ENCODE measurements around the gene GAREM2.

DNA sequence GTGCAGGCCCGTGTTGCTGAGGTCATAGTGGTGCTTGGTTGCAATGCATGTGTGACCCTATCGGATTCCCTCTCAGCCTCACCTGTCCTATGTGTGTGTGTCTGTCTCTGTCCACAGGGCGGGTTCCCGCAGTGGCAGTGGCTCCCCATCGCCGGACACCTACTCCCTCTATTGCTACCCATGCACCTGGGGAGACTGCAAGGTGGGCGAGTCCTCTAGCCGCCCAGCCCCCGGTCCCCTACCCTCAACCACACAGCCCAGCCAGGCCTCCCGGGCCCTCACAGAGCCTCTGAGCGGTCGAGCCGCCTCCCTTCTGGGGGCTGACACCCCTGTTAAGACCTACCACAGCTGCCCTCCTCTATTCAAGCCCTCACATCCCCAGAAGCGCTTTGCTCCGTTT lies 14.2 kb downstream of the GAREM2 start:
- TF ChIP-seq EZH2 (IDR thresholded peaks at IDR 0.05; ENCODE audit: borderline replicate concordance, low read length), result no peak
- TF ChIP-seq, protein P1, sequence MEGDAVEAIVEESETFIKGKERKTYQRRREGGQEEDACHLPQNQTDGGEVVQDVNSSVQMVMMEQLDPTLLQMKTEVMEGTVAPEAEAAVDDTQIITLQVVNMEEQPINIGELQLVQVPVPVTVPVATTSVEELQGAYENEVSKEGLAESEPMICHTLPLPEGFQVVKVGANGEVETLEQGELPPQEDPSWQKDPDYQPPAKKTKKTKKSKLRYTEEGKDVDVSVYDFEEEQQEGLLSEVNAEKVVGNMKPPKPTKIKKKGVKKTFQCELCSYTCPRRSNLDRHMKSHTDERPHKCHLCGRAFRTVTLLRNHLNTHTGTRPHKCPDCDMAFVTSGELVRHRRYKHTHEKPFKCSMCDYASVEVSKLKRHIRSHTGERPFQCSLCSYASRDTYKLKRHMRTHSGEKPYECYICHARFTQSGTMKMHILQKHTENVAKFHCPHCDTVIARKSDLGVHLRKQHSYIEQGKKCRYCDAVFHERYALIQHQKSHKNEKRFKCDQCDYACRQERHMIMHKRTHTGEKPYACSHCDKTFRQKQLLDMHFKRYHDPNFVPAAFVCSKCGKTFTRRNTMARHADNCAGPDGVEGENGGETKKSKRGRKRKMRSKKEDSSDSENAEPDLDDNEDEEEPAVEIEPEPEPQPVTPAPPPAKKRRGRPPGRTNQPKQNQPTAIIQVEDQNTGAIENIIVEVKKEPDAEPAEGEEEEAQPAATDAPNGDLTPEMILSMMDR (conservative IDR thresholded peaks at IDR 0.05 in 1 of 2, IDR thresholded peaks at IDR 0.05 in 1 of 2; ENCODE audit: extremely low read depth in 1 of 2, insufficient read depth in 1 of 2, low read depth in 1 of 2, low read length in 2 of 2), result no peak
